H1 (cell line): ENCODE data around the gene GRM4. TPM values are rescaled to one million over a fixed set of nuclear protein-coding genes. Genes with fewer than 3 reads are reported as not detected.

ENCODE experiments used
- CTCF ChIA-PET: fragments of 300-600 bp; sonication (Branson Sonifier 250); formaldehyde crosslinking; loops from one replicate; lab custom pipeline; 2021; ENCODE audit not compliant: partially characterized antibody; lab: Charles Lee
- POLR2A ChIA-PET: fragments of 300-600 bp; sonication (Branson Sonifier 250); formaldehyde crosslinking; loops from one replicate; lab custom pipeline; 2021; ENCODE audit warnings: inconsistent platforms; ENCODE audit not compliant: partially characterized antibody; lab: Charles Lee
- DNase-seq, 2 experiments: peaks; one replicate each; pipeline versions ENCODE4 v3.0.0 to v3.0.0-alpha.2; 2010 to 2022; ENCODE audit warnings: low spot score in 2 of 2, low read depth in 1 of 2, mixed read lengths in 1 of 2
- FAIRE-seq: peaks from 2 replicates; lab custom pipeline; 2011; peaks lifted over from hg19 to GRCh38; lab: Jason Lieb, UNC
- H2AFZ ChIP-seq: 2 replicates; pipeline ENCODE4 v1.8.1; 2012; ENCODE audit warnings: low read length, inconsistent platforms
- H2AK5ac ChIP-seq: 2 replicates; pipeline ENCODE4 v1.6.1; 2013; ENCODE audit warnings: low read depth, low read length
- H2BK120ac ChIP-seq: replicated peaks from 2 replicates; pipeline ENCODE3; 2013; ENCODE audit warnings: low read depth, low read length, inconsistent platforms
- H2BK12ac ChIP-seq: 2 replicates; pipeline ENCODE4 v1.6.1; 2013; ENCODE audit warnings: low read depth, low read length
- H2BK15ac ChIP-seq: 2 replicates; pipeline ENCODE4 v1.6.1; 2013; ENCODE audit warnings: low read length
- H2BK20ac ChIP-seq: 2 replicates; pipeline ENCODE4 v1.6.1; 2013; ENCODE audit warnings: low read length
- H2BK5ac ChIP-seq: 2 replicates; pipeline ENCODE4 v1.6.1; 2013; ENCODE audit warnings: low read depth, low read length
- H3K14ac ChIP-seq: 2 replicates; pipeline ENCODE4 v1.6.1; 2013; ENCODE audit warnings: inconsistent platforms; ENCODE audit not compliant: insufficient read length
- H3K18ac ChIP-seq: 2 replicates; pipeline ENCODE4 v1.6.1; 2013; ENCODE audit warnings: low read length; ENCODE audit errors: extremely low read depth
- H3K23ac ChIP-seq: 2 replicates; pipeline ENCODE4 v1.6.1; 2013; ENCODE audit warnings: inconsistent platforms; ENCODE audit not compliant: insufficient read length
- H3K23me2 ChIP-seq: 2 replicates; pipeline ENCODE4 v1.6.1; 2013; ENCODE audit warnings: low read depth, low read length
- H3K27ac ChIP-seq: 2 replicates; pipeline ENCODE4 v1.6.1; 2011; ENCODE audit warnings: low read depth, low read length, inconsistent platforms
- H3K27me3 ChIP-seq, 4 experiments: replicated peaks in 1 of 4; 1 replicate in 1 of 4; 2 replicates in 3 of 4; pipeline versions ENCODE4 v1.6.1 to v1.8.1; 2011 to 2013; ENCODE audit warnings: low read length in 3 of 4, mild to moderate bottlenecking in 3 of 4, inconsistent platforms in 2 of 4, mixed read lengths in 2 of 4, moderate library complexity in 1 of 4; ENCODE audit not compliant: control insufficient read depth in 3 of 4, insufficient read depth in 3 of 4; ENCODE audit errors: extremely low read depth in 1 of 4
- H3K36me3 ChIP-seq, 4 experiments: 2 replicates each; pipeline versions ENCODE4 v1.6.1 to v1.8.1; 2011 to 2013; ENCODE audit warnings: mild to moderate bottlenecking in 4 of 4, low read length in 3 of 4, moderate library complexity in 2 of 4, control low read depth in 1 of 4, inconsistent platforms in 1 of 4; ENCODE audit not compliant: insufficient read depth in 4 of 4, control insufficient read depth in 2 of 4
- H3K4ac ChIP-seq: replicated peaks from 2 replicates; pipeline ENCODE3; 2013; ENCODE audit warnings: low read length, low read depth, mixed read lengths, inconsistent platforms; ENCODE audit not compliant: insufficient read length
- H3K4me1 ChIP-seq, 4 experiments: replicated peaks in 1 of 4; 1 replicate in 1 of 4; 2 replicates in 3 of 4; pipeline versions ENCODE4 v1.6.1 to v1.8.1; 2011 to 2013; ENCODE audit warnings: low read length in 3 of 4, inconsistent platforms in 2 of 4, mixed read lengths in 1 of 4; ENCODE audit not compliant: insufficient read depth in 4 of 4, control insufficient read depth in 3 of 4
- H3K4me2 ChIP-seq, 2 experiments: 2 replicates each; pipeline versions ENCODE4 v1.6.1 to v1.8.1; 2011 to 2013; ENCODE audit warnings: low read depth in 2 of 2, low read length in 2 of 2, control low read depth in 1 of 2, inconsistent platforms in 1 of 2, mild to moderate bottlenecking in 1 of 2; ENCODE audit not compliant: insufficient read depth in 1 of 2
- H3K4me3 ChIP-seq, 4 experiments: fragments of 200-600, 300-600 bp in 1 of 4; sonication (generic), shearing (Covaris generic), sonication (Bioruptor Twin) in 1 of 4; 2 replicates each; pipeline versions ENCODE4 v1.5.1 to v1.8.1; 2011 to 2016; ENCODE audit warnings: low read length in 4 of 4, low read depth in 3 of 4, control low read depth in 2 of 4, inconsistent platforms in 2 of 4, mild to moderate bottlenecking in 2 of 4, mixed read lengths in 1 of 4, moderate library complexity in 1 of 4; ENCODE audit not compliant: insufficient read depth in 2 of 4; ENCODE audit errors: extremely low read depth in 1 of 4
- H3K56ac ChIP-seq: replicated peaks from 2 replicates; pipeline ENCODE3; 2013; ENCODE audit warnings: low read depth, mild to moderate bottlenecking, mixed read lengths, low read length, inconsistent platforms; ENCODE audit not compliant: insufficient read length
- H3K79me1 ChIP-seq: 2 replicates; pipeline ENCODE4 v1.6.1; 2013; ENCODE audit warnings: low read depth, low read length, control low read depth
- H3K79me2 ChIP-seq, 2 experiments: 2 replicates each; pipeline versions ENCODE4 v1.6.1 to v1.8.1; 2012 to 2013; ENCODE audit warnings: low read length in 2 of 2, mild to moderate bottlenecking in 2 of 2, inconsistent platforms in 1 of 2; ENCODE audit not compliant: insufficient read depth in 2 of 2, control insufficient read depth in 1 of 2
- H3K9ac ChIP-seq, 4 experiments: replicated peaks in 1 of 4; 1 replicate in 1 of 4; 2 replicates in 3 of 4; pipeline versions ENCODE4 v1.6.1 to v1.8.1; 2011 to 2013; ENCODE audit warnings: low read depth in 3 of 4, low read length in 3 of 4, control low read depth in 2 of 4, mild to moderate bottlenecking in 2 of 4, moderate library complexity in 2 of 4, inconsistent platforms in 1 of 4; ENCODE audit errors: extremely low read depth in 1 of 4
- H3K9me3 ChIP-seq, 2 experiments: 2 replicates each; pipeline versions ENCODE4 v1.6.1 to v1.8.1; 2012 to 2013; ENCODE audit warnings: mild to moderate bottlenecking in 2 of 2, moderate library complexity in 2 of 2, control low read depth in 1 of 2, inconsistent platforms in 1 of 2, low read depth in 1 of 2, low read length in 1 of 2, mixed read lengths in 1 of 2; ENCODE audit not compliant: insufficient read depth in 2 of 2
- H4K20me1 ChIP-seq, 2 experiments: replicated peaks in 1 of 2; 2 replicates each; pipeline versions ENCODE3 to v1.8.1; 2011 to 2013; ENCODE audit warnings: inconsistent platforms in 2 of 2, low read length in 2 of 2, mild to moderate bottlenecking in 1 of 2; ENCODE audit not compliant: insufficient read depth in 2 of 2, control insufficient read depth in 1 of 2
- H4K5ac ChIP-seq: 2 replicates; pipeline ENCODE4 v1.6.1; 2013; ENCODE audit warnings: low read length, low read depth, mixed read lengths, inconsistent platforms; ENCODE audit not compliant: insufficient read length
- H4K8ac ChIP-seq: 2 replicates; pipeline ENCODE4 v1.8.0; 2013; ENCODE audit warnings: mild to moderate bottlenecking, moderate library complexity, low read length, inconsistent platforms; ENCODE audit not compliant: insufficient read depth; ENCODE audit errors: extremely low read depth
- H4K91ac ChIP-seq: replicated peaks from 2 replicates; pipeline ENCODE3; 2013; ENCODE audit warnings: low read length, mixed read lengths, inconsistent platforms; ENCODE audit not compliant: insufficient read length
- CREB1 ChIP-seq: IDR thresholded peaks from 2 replicates; pipeline ENCODE4 v1.6.1; 2012; ENCODE audit warnings: inconsistent platforms
- EP300 ChIP-seq, 2 experiments: IDR thresholded peaks; 1 replicate in 1 of 2; 2 replicates in 1 of 2; pipeline ENCODE4 v1.6.1; 2011 to 2012; ENCODE audit warnings: low read depth in 2 of 2, low read length in 2 of 2, mild to moderate bottlenecking in 2 of 2, borderline replicate concordance in 1 of 2, inconsistent platforms in 1 of 2, moderate library complexity in 1 of 2
- EZH2 ChIP-seq: fragments of 200-600 bp; sonication (generic); IDR thresholded peaks from 2 replicates; pipeline ENCODE4 v1.7.1; 2012; ENCODE audit warnings: low read depth, mild to moderate bottlenecking, moderate library complexity, low read length, inconsistent platforms; ENCODE audit not compliant: severe bottlenecking
- HDAC2 ChIP-seq, 2 experiments: fragments of 300-600 bp in 1 of 2; sonication (generic) in 1 of 2; IDR thresholded peaks; 2 replicates each; pipeline ENCODE4 v1.6.1; 2011 to 2012; ENCODE audit warnings: low read depth in 2 of 2, low read length in 2 of 2, mild to moderate bottlenecking in 2 of 2, moderate library complexity in 2 of 2, borderline replicate concordance in 1 of 2, inconsistent platforms in 1 of 2
- POLR2AphosphoS5 ChIP-seq: IDR thresholded peaks from 2 replicates; pipeline ENCODE4 v1.6.1; 2011; ENCODE audit warnings: low read depth, low read length
- RBBP5 ChIP-seq: IDR thresholded peaks from 2 replicates; pipeline ENCODE4 v1.7.1; 2012; ENCODE audit warnings: low read depth, mild to moderate bottlenecking, inconsistent platforms, low read length, moderate library complexity, borderline replicate concordance
- TBP ChIP-seq: IDR thresholded peaks from 2 replicates; pipeline ENCODE4 v1.6.1; 2011; ENCODE audit warnings: low read depth, low read length, improper control_type of control experiment
- WGBS, 2 experiments: shearing (Covaris generic) in 1 of 2; methylation state at CpG; one replicate each; pipeline versions ENCODE4 v1.1.6 to v1.1.7; 2013 to 2015; ENCODE audit warnings: low lambda C conversion rate in 2 of 2, mixed read lengths in 2 of 2, inconsistent platforms in 1 of 2, low coverage in 1 of 2, missing lambda C conversion rate in 1 of 2; ENCODE audit not compliant: insufficient replicate concordance in 2 of 2, insufficient coverage in 1 of 2, insufficient read length in 1 of 2; ENCODE audit errors: extremely low coverage in 1 of 2, missing lambda C conversion rate in 1 of 2; 5-methylcytosine and 5-hydroxymethylcytosine counted together
- polyA plus RNA-seq, 7 experiments: library from polyadenylated mRNA; depleted of rRNA in 3 of 7; stranded (reverse) in 5 of 7; unstranded in 2 of 7; fragments of >200 nt in 5 of 7; fragments of 200-250 nt in 2 of 7; gene quantifications; 1 replicate in 5 of 7; 2 replicates in 1 of 7; 4 replicates in 1 of 7; pipeline versions ENCODE4 v1.2.1 to v1.2.3, GENCODE V29; 2011 to 2013; ENCODE audit warnings: missing spikeins in 2 of 7, mixed read lengths in 2 of 7
- total RNA-seq: library from RNA; stranded (reverse); fragmentation: NEBNext Ultra II Directional; extraction: Animal tissue kit (Norgen Biotek cat#: 25700); gene quantifications from 2 replicates; pipeline ENCODE4 v1.2.1, GENCODE V29; 2021

The GRM4 gene
- total and polyA plus RNA-seq, 2 of the 8 experiments (the other 6 are each of a cell fraction or from before 2014, with no cell fraction given): 19.6 to 21.5 TPM

DNA sequence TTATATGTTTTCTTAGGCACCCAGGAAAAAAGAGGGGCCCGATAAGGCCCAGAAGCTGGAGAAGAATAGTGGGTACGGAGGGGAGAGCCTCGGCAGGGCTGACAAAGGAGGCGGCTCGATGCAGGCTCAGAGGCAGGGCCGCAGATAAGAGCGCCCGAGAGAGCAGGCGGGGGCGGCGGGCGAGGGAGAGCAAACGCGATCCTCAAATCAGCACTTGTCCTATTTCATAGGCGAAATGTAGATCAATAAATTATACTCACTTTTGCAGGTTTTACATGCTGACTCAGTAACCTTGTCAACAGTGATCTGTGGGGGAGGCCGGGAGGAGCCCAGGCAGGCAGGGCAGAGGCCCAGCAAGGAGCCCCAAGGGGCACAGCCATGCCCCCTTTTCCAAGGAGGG lies 42.6 kb downstream of the GRM4 start:
- Histone ChIP-seq H2AFZ (no peak overlapping the region), H3K4me1 (peaks cover 0 to 15% (median 8%) of the 10 kb centered on the region in 4 experiments; a peak in 6 of 7 replicates), H4K8ac (no peak overlapping the region), H2BK12ac (0 out of 2 replicates have a peak overlapping the region, but pooled peaks have one; percentile 39), H3K23ac (no peak overlapping the region), H4K91ac (no peak overlapping the region), H3K18ac (no peak overlapping the region), H3K4me2 (no peak overlapping the region), H4K20me1 (peaks cover 3 to 9% of the 10 kb centered on the region in 2 experiments), H2BK120ac (no peak overlapping the region), H4K5ac (no peak overlapping the region), H3K14ac (no peak overlapping the region), H3K56ac (no peak overlapping the region), H3K79me2 (no peaks in the 10 kb centered on the region)
- CTCF ChIA-PET: interaction anchor here (0.8 to 1.6 kb wide), 4 partner anchors 8 to 48 kb away, joined by 3 to 6 read pairs (median 4); no protein-coding TSS in a partner anchor
- 85% methylated on average over 16 of the region's 16 CpGs; no CpG with 5 or more reads in 1 of the 2 experiments for WGBS, 2 experiments
- POLR2A ChIA-PET: interaction anchor here (1.1 to 1.4 kb wide), 2 partner anchors 9 to 18 kb away, joined by 3 read pairs; no protein-coding TSS in a partner anchor
- FAIRE-seq (no peak), DNase-seq (no peak)
- no peak for TF ChIP-seq TBP
- TF ChIP-seq CREB1: no peak
- TF ChIP-seq EP300 (IDR thresholded peaks at IDR 0.05; ENCODE audit: borderline replicate concordance in 1 of 2, low read depth in 2 of 2, low read length in 2 of 2): no peak
- TF ChIP-seq EZH2: no peak
- TF ChIP-seq HDAC2 (IDR thresholded peaks at IDR 0.05; ENCODE audit: borderline replicate concordance in 1 of 2, low read depth in 2 of 2, low read length in 2 of 2): no peak
- no peak for TF ChIP-seq POLR2AphosphoS5
- no peak for TF ChIP-seq RBBP5
- TF ChIP-seq, all 59 proteins: peak for 0
- H3K9ac ChIP-seq: no peak overlapping the region
- peaks cover 4% of the 10 kb centered on the region for H3K79me1 ChIP-seq
- H2BK15ac ChIP-seq: no peak overlapping the region
- no peaks in the 10 kb centered on the region for H3K36me3 ChIP-seq
- 0 out of 2 replicates have a peak overlapping the region, but pooled peaks have one; percentile 15 for H2AK5ac ChIP-seq
- H3K23me2 ChIP-seq: no peaks in the 10 kb centered on the region
- no peak overlapping the region for H3K27ac ChIP-seq
- no peak overlapping the region for H3K4me3 ChIP-seq
- no peak overlapping the region for H2BK5ac ChIP-seq
- no peaks in the 10 kb centered on the region for H3K27me3 ChIP-seq
- no peak overlapping the region for H2BK20ac ChIP-seq
- no peak overlapping the region for H3K4ac ChIP-seq
- H3K9me3 ChIP-seq: no peaks in the 10 kb centered on the region
